Fibroblast of gingiva (primary cell): ENCODE measurements around the gene TAS2R41.
A peak's percentile ranks its signal among the peaks of the same experiment; 100 is the strongest.
"Not testable (repeated sequence)": the region's sequence is repeated elsewhere in the genome, so short reads cannot be mapped to it uniquely, and the experiment has no call there.

Source experiments
- DNase-seq: peaks from one replicate; pipeline ENCODE4 v3.0.0-alpha.2; 2011; ENCODE audit warnings: low read depth

The TAS2R41 gene

DNA sequence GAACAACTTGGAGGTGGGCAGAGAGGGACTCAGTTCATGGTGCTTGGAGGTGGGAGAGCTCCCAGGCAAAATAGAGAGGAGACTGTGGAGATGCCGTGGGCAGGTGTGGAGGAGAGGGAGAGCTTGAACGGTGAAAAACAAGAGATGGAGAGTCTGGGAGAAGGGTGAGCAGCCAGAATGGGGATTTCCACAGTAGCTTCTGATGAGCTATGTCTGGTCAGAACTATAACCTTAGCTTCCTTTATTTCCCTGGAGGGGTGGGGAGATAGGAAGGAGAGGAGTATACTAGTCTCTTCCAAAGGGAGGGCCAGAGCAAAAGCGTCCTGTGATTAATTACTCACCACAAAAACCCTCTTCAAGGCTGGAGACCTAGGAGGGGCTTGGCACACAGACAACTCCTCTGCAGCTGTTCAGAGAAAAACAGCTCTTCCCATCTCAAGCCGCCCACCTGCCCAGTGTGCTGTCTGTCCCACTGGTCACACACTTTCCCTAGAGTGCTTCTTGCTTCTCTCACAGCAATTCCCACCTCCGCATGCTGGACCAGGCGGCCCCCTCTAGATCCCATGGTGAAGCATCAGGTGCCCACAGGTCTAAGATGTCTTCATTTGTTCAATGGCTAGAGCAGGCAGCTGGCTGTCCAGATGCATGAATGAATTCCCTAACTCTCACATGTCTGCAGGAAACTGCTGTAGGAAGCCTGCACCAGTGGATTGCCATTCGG, 41.9 kb downstream of the TAS2R41 start:
- peak; percentile 33 for DNase-seq

DNA sequence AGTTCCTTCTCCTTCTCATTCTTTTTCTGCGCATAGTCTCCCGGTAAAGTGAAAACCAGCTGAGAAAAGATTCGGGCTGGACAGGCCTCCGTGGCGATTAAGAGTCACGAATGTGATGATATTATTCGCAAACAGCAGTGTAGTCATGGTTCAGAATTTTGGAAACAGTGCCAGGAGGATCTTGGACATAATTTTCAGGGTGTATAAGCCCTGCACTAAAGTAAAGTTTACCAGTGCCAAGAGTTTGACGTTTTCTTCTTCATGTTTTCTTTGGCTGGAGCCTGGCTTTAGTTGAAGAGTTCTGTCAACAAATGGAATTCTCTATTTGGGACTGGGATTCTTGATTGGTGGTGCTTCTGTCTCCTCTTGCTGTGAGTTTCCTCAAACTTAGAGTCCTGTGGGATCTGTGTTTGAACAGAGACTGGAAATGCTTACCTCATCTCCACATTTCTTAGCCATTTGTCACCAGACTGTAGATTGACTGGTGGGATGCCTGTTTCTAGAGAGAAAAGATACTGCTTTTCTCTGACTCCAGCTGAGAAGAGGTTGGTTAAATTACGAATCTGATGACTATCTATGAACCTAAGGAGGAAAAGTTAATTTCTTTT, 44.7 kb downstream of the TAS2R41 start:
- not testable (repeated sequence) for DNase-seq
